Activated naive CD4-positive, alpha-beta T cell treated with anti-CD3 and anti-CD28 coated beads, Interleukin-2, amount 50 U/mL, for 72 hours (primary cell): Measurements from ENCODE around the gene PRSS27. TPM values are rescaled to one million over a fixed set of nuclear protein-coding genes. Genes with fewer than 3 reads are reported as not detected.
"Not testable (repeated sequence)": the region's sequence is repeated elsewhere in the genome, so short reads cannot be mapped to it uniquely, and the experiment has no call there.

Experiments
- ATAC-seq, 2 donors: fragments of 150-1000 bp; cut with Tn5 transposase; 2 replicates each; pipeline ENCODE4 v1.10.0; 2021; ENCODE audit warnings: mild to moderate bottlenecking in 2 of 2, moderate library complexity in 2 of 2
- DNase-seq, 2 donors: peaks; one replicate each; pipeline ENCODE4 v3.0.0; 2021 to 2022; ENCODE audit warnings: low spot score in 2 of 2
- H3K27ac Mint-ChIP-seq, 2 donors: one replicate each; pipeline ENCODE4 v1.8.0; 2022; ENCODE audit warnings: mild to moderate bottlenecking in 2 of 2, mixed read lengths in 2 of 2
- H3K36me3 Mint-ChIP-seq, 2 donors: one replicate each; pipeline ENCODE4 v1.8.0; 2022; ENCODE audit warnings: mixed read lengths in 2 of 2
- H3K9me3 Mint-ChIP-seq, 2 donors: one replicate each; pipeline ENCODE4 v1.8.0; 2022; ENCODE audit warnings: mixed read lengths in 2 of 2
- total RNA-seq, 2 donors: library from RNA; stranded (reverse); gene quantifications; one replicate each; pipeline ENCODE4 v1.2.3, GENCODE V29; 2022

Gene PRSS27
- total RNA-seq, 2 donors from 2014 or later: 1.3 to 3.2 TPM

DNA sequence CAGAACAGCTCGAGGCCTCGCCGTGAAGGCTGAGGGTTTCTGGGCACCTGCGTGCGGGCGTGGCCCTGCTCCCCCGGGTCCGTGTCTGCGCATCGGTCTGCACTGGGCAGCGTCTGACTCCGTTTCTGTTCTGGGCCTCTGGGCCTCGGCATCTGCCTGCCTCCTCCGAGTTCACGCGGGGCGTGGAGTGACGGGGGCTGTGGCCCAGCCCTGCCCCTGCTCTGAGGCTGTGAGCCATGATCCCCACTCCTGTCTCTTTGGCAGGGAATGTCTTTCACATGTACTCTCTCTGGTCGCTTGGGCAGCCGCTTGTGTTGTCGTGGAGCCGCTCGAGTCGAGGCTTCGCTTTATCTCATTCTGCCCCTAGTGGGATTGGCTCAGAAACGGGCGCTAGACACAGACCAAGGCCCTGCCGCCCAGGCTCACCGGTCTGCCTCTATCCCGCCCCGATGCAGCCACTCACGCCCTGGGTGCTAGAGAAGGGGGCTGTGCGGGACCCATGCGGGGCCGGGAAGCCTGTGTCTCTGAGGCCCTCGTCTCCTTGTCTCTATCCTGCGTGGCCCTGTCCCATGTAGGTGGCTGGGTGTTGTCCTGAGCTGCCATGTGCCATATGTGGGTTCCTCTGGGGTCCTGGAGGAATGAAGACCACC lies 23.3 kb downstream of the PRSS27 start:
- not testable (repeated sequence) for H3K9me3 Mint-ChIP-seq, DNase-seq, ATAC-seq, H3K36me3 Mint-ChIP-seq
- H3K27ac Mint-ChIP-seq: peak overlapping the region in 1 of 2 donors; percentile 39

DNA sequence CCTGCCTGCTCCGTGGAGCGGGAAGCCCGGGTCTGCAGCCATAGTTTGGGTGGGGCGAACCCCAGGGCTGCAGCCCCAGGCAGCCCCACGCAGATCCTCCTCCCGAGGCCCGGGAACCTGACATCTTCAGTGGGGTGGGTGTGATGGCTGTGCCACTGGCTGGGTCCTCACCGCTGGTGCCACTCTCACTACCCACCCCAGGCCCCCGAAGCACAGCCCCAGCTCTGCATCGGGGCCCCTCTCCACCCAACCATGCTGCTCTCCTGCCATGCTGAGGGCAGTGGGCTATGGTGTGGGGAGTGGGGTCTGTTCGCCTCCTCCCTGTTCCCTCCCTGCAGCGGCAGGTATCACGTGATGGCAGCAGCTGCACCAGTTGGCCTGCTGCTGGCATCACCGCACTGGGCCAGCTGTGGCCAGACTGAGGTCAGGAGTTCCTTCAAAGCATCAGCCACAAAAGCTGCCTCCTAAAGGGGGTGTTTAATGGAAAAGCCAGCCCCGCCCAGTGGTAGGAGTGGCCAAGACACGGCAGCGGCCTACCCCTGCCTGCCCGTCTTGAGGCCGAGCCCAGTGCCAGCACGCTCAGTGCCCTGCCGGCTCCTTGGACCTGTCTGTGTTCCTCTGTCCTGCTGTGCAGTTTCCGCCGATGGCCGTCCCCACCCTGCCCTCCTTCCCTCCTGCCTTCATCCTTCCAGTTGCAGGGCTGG lies 26.9 kb downstream of the PRSS27 start:
- ATAC-seq: peak in 1 of 2 donors; percentile 18
- Mint-ChIP-seq H3K36me3 (peaks cover 0 to 6% of the 10 kb centered on the region in 2 donors), H3K9me3 (no peaks in the 10 kb centered on the region), H3K27ac (no peak overlapping the region)
- no peak for DNase-seq

GRCh38 chr16:2692251-2692947 lies 27.6 kb downstream of the PRSS27 start:
- ATAC-seq (no peak), DNase-seq (no peak)
- H3K27ac Mint-ChIP-seq: no peak overlapping the region
- H3K36me3 Mint-ChIP-seq: peaks cover 0 to 6% of the 10 kb centered on the region in 2 donors
- H3K9me3 Mint-ChIP-seq: no peaks in the 10 kb centered on the region

DNA sequence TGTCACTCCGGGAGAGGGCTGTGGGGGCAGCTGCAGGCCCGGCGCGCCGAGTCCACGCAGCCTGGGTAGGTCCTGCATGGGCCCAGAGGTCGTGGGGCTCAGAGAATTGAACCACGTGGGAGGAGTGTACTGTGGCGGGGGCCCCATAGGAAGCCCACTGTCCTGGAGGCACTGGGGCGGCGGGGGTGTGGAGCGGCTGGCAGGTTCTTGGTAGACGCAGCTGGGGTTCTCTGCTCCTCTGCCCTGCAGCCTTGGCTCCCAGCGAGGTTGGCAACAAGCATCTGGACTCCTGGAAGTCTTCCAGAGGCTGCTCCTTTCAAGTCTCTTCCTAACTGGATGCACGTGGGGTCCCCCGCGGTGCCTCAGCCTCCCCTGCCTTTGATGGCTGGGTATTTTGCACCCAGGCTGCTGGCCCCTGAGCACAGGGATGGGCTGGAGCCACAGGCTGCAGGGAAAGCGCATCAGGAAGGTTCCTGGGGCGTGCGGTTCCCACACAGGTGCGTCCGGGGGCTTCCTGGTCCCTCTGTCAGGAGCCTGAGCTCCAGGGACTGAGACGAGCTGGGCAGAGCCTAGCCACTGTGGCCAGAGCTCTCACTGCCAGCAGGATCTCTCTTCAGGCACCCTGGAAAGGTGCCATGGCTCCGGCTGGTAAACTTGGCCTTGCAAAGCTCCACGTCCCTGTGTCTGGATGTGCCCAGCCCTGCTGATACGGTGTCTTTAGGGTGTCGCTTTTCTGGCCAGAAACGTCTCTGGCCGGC lies 28.4 kb downstream of the PRSS27 start:
- Mint-ChIP-seq H3K9me3 (no peaks in the 10 kb centered on the region), H3K27ac (peak overlapping the region in 1 of 2 donors; percentile 65), H3K36me3 (peaks cover 0 to 6% of the 10 kb centered on the region in 2 donors)
- ATAC-seq (no peak), DNase-seq (no peak)

DNA sequence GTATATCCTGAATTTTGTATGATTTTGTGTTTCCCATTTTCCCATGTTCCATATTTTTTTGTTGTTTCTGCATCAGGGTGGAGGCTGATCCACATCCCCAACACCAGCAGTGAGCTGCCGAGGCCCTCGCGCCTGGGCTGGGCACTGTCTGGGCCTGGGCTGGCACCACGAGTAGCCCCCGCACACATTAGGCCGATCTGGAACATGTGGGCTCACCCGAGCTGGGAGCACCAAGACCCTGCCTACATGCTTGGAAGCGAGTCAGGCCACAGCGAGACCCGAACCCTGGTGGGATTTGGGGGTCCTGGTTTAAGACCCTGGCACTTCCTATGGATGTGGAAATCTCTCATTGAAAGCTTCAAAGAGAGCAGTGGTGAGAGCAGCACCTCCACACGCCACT lies 29.2 kb downstream of the PRSS27 start:
- peaks cover 0 to 6% of the 10 kb centered on the region in 2 donors for H3K36me3 Mint-ChIP-seq
- DNase-seq (no peak), ATAC-seq (no peak)
- no peaks in the 10 kb centered on the region for H3K9me3 Mint-ChIP-seq
- peak overlapping the region; percentile 65 to 68 for H3K27ac Mint-ChIP-seq

- ATAC-seq (no peak), DNase-seq (no peak)
- Mint-ChIP-seq H3K9me3 (no peaks in the 10 kb centered on the region), H3K36me3 (peaks cover 0 to 6% of the 10 kb centered on the region in 2 donors), H3K27ac (peak overlapping the region; percentile 65 to 88)
Observed at GRCh38 chr16:2689968-2690801, 29.8 kb downstream of the PRSS27 start.

- ATAC-seq, H3K27ac Mint-ChIP-seq, H3K36me3 Mint-ChIP-seq, H3K9me3 Mint-ChIP-seq, DNase-seq: not testable (repeated sequence)
Observed at GRCh38 chr16:2689422-2689821, 30.6 kb downstream of the PRSS27 start.

GRCh38 chr16:2687531-2688308 lies 32.3 kb downstream of the PRSS27 start:
- Mint-ChIP-seq H3K9me3 (no peaks in the 10 kb centered on the region), H3K36me3 (peaks cover 0 to 6% of the 10 kb centered on the region in 2 donors), H3K27ac (peak overlapping the region; percentile 65 to 70)
- ATAC-seq (no peak), DNase-seq (no peak)

DNA sequence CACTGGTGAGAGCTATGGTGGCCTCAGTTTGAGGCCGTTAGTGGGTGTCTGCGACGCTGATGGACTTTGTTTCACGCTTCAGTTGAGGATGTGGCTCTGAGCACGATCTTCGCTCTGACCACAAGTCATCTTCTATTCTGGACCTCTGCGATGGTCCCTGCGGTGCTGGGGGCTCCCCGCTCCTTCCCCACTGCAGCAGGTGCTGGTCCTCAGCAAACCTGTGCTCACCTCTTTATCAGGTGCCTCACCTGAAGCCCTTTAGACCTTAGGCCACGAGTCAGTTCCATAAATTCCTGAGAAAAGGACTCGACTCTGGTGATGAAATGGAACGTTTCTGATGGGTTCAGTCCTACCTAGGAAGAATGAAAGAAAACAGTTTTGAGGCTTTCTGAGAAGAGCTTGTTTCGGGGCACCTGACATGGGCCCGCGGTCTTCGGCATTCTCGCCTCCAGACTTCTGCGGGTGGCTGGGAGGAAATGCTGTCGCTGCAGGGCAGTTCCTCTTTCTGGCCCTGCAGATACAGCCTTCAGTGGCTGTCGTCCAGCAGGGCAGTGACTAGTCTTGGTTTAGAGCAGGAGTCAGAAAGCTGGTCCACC lies 33.0 kb downstream of the PRSS27 start:
- H3K9me3 Mint-ChIP-seq: no peaks in the 10 kb centered on the region
- DNase-seq (no peak), ATAC-seq (peak in 1 of 2 donors; percentile 20)
- peak overlapping the region; percentile 65 to 70 for H3K27ac Mint-ChIP-seq
- H3K36me3 Mint-ChIP-seq: peaks cover 3 to 9% of the 10 kb centered on the region in 2 donors

GRCh38 chr16:2686075-2686474 lies 33.9 kb downstream of the PRSS27 start:
- not testable (repeated sequence) for H3K27ac Mint-ChIP-seq, H3K9me3 Mint-ChIP-seq, H3K36me3 Mint-ChIP-seq, DNase-seq
- ATAC-seq: peak in 1 of 2 donors; percentile 9

DNA sequence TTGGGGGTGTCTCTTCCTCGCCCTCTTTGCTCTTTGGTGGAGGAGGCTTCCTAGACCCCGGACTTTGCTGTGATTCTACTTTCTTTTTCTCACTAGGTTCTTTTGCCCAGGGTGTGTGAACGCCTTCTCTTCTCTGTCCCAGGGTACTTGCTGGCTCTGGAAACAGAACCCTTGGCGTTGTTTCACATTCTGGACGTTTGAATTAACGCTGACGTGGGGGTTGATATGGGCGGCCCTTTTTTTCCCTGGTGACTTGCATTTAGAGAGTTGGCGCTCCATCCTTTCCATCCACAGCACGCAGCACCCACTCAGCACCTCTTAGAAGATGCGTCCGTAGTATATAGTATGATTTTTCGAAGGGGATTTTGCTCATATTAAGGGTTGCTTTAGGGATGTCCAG lies 37.0 kb downstream of the PRSS27 start:
- peak in 1 of 2 donors; percentile 0 for ATAC-seq
- H3K9me3 Mint-ChIP-seq, DNase-seq, H3K36me3 Mint-ChIP-seq: not testable (repeated sequence)
- peak overlapping the region; percentile 94 for H3K27ac Mint-ChIP-seq

GRCh38 chr16:2682209-2683021 lies 37.6 kb downstream of the PRSS27 start, which contains the start of gene KCTD5:
Gene KCTD5, plus strand, starts transcription at chr16:2682523. Its CDS starts 26 bp downstream, at chr16:2682549.
- peak; percentile 84 to 95 for ATAC-seq

DNA sequence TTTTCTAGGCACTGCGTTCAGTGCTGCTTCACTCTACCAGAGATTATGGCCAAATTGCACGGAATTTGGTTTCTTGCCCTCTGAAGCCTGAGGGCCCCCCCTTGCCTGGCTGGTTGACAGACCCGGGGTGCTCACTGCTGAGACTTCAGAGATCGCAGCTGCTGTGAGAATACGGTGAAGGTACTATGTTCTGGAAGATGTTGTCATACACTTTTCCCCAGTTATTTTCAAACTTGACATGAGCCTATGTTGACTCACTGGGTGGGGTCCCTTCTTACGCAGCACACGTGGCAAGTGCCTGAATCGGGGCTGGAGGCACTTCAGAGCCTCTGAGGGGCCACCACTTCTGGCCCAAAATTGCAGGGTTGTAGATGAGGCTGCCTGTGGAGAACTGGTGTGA lies 39.7 kb downstream of the PRSS27 start:
- peak in 1 of 2 donors; percentile 38 for ATAC-seq

More at GRCh38 chr16:2682209-2683021, 37.6 kb downstream of the PRSS27 start, which contains the start of gene KCTD5:
- DNase-seq: peak; percentile 96 to 97
- Mint-ChIP-seq H3K27ac (peak within 1 kb of the TSS; percentile 94 to 99), H3K36me3 (peaks cover 5% of the 10 kb centered on the region in 2 donors), H3K9me3 (no peaks in the 10 kb centered on the region)

DNA sequence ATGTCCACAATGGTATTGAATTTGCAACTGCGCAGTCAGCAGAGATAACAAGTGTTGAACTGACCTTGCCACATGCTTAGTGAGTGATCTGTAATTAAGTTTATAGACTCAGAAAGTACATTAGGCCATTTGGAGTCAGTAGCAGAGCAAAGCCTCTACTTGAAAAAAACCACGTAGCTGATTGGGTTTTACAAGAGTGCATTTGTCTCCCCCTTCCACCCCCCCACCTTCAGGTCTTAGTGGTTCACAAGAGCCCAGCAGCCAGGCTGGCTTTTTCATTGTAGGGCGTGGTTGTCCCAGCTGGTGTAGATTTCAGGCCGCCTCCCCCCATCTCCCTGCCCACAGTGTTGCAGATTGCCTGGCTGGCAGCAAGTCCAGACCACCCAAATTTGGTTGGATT lies 40.1 kb downstream of the PRSS27 start:
- H3K27ac Mint-ChIP-seq: peak overlapping the region in 1 of 2 donors; percentile 94

More for the DNA sequence above, 39.7 kb downstream of the PRSS27 start:
- H3K27ac Mint-ChIP-seq: peak overlapping the region; percentile 74 to 94
- not testable (repeated sequence) for H3K36me3 Mint-ChIP-seq, H3K9me3 Mint-ChIP-seq, DNase-seq

More for the DNA sequence above, 40.1 kb downstream of the PRSS27 start:
- not testable (repeated sequence) for H3K36me3 Mint-ChIP-seq, ATAC-seq, DNase-seq, H3K9me3 Mint-ChIP-seq
